ENCODE measurements around the gene ABO. TPM values are rescaled to one million over a fixed set of nuclear protein-coding genes. Genes with fewer than 3 reads are reported as not detected.

The ABO gene
- total RNA-seq, 1 experiment from 2014 or later: 0.37 TPM

- no peak overlapping the region for H2BK120ac ChIP-seq (ENCODE audit: low read depth, low read length, poor library complexity, severe bottlenecking)
- no peak overlapping the region for H3K9ac ChIP-seq (ENCODE audit: extremely low read depth, insufficient read length, low read length)
- H3K56ac ChIP-seq (ENCODE audit: insufficient read length, low read depth, low read length): no peak overlapping the region
- no peak overlapping the region for H2BK5ac ChIP-seq (ENCODE audit: insufficient read length, low read length)
- no peak overlapping the region for H3K14ac ChIP-seq (ENCODE audit: insufficient read depth, low read length)
- no peak overlapping the region for H3K18ac ChIP-seq (ENCODE audit: insufficient read length, low read depth, low read length)
- peaks cover 21% of the 10 kb centered on the region for H3K27me3 ChIP-seq (ENCODE audit: insufficient read depth, low read length)
- no peaks in the 10 kb centered on the region for H3K79me2 ChIP-seq (ENCODE audit: insufficient read depth, low read length)
- no peaks in the 10 kb centered on the region for H3K4me1 ChIP-seq (ENCODE audit: insufficient read depth, low read length)
- H3K23me2 ChIP-seq (ENCODE audit: insufficient read length, low read depth, low read length, poor library complexity, severe bottlenecking): peaks cover 3% of the 10 kb centered on the region
- no peak overlapping the region for H3K27ac ChIP-seq (ENCODE audit: insufficient read length, low read depth, low read length)
- H3K4ac ChIP-seq (ENCODE audit: low read depth, low read length): no peak overlapping the region
- DNase-seq: no peak
- no peaks in the 10 kb centered on the region for H3K79me1 ChIP-seq (ENCODE audit: insufficient read depth, low read depth, low read length, poor library complexity, severe bottlenecking)
- H4K91ac ChIP-seq (ENCODE audit: insufficient read length, low read depth, low read length): no peak overlapping the region
- H3K9me3 ChIP-seq (ENCODE audit: control insufficient read depth, low read depth, low read length): no peaks in the 10 kb centered on the region
- no peak overlapping the region for H4K8ac ChIP-seq (replicated peaks; ENCODE audit: insufficient read length, low read depth, low read length)
- no peak overlapping the region for H2BK20ac ChIP-seq (ENCODE audit: low read depth, low read length, poor library complexity, severe bottlenecking)
- no peak overlapping the region for H2BK12ac ChIP-seq (ENCODE audit: insufficient read length, low read depth, low read length)
- H4K5ac ChIP-seq (ENCODE audit: insufficient read length, low read depth, low read length): no peak overlapping the region
- H4K20me1 ChIP-seq (ENCODE audit: control insufficient read depth, insufficient read depth, insufficient read length): no peaks in the 10 kb centered on the region
- no peak overlapping the region for H3K23ac ChIP-seq (ENCODE audit: insufficient read length, low read depth, low read length)
- H3K4me3 Mint-ChIP-seq: no peak overlapping the region
- H3K4me1 Mint-ChIP-seq: peaks cover 0 to 5% of the 10 kb centered on the region in 2 experiments; a peak in 1 of 4 replicates
- H3K4me2 ChIP-seq (ENCODE audit: insufficient read depth, insufficient read length, low read length): no peak overlapping the region
- H3K27me3 Mint-ChIP-seq (ENCODE audit: low read depth): peaks cover 76% of the 10 kb centered on the region
- H3K9me3 Mint-ChIP-seq: peaks cover 7 to 8% of the 10 kb centered on the region in 2 experiments; a peak in 3 of 5 replicates
- H3K36me3 Mint-ChIP-seq (ENCODE audit: insufficient read depth in 1 of 3, low read depth in 3 of 3): peaks cover 0 to 2% (median 0%) of the 10 kb centered on the region in 3 experiments; a peak in 1 of 7 replicates
- H2AK5ac ChIP-seq (ENCODE audit: insufficient read length, low read length): no peak overlapping the region
- no peak overlapping the region for H2AFZ ChIP-seq (ENCODE audit: low read length)
- TF ChIP-seq, protein P1, sequence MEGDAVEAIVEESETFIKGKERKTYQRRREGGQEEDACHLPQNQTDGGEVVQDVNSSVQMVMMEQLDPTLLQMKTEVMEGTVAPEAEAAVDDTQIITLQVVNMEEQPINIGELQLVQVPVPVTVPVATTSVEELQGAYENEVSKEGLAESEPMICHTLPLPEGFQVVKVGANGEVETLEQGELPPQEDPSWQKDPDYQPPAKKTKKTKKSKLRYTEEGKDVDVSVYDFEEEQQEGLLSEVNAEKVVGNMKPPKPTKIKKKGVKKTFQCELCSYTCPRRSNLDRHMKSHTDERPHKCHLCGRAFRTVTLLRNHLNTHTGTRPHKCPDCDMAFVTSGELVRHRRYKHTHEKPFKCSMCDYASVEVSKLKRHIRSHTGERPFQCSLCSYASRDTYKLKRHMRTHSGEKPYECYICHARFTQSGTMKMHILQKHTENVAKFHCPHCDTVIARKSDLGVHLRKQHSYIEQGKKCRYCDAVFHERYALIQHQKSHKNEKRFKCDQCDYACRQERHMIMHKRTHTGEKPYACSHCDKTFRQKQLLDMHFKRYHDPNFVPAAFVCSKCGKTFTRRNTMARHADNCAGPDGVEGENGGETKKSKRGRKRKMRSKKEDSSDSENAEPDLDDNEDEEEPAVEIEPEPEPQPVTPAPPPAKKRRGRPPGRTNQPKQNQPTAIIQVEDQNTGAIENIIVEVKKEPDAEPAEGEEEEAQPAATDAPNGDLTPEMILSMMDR (conservative IDR thresholded peaks at IDR 0.05): no peak
- H3T11ph ChIP-seq (ENCODE audit: low read length): no peak overlapping the region
- H2BK15ac ChIP-seq (ENCODE audit: low read depth, low read length): no peak overlapping the region
- no CpG with 5 or more reads among the region's 4 CpGs for WGBS (ENCODE audit: extremely low coverage, insufficient read length, low lambda C conversion rate)
- H3K27ac Mint-ChIP-seq: no peak overlapping the region
Measured at GRCh38 chr9:133277467-133277866, 2.5 kb upstream of the ABO start.

All from H9 (cell line).